Hepatocyte (in vitro differentiated cells): Measurements from ENCODE around the gene MYO5A. TPM values are rescaled to one million over a fixed set of nuclear protein-coding genes. Genes with fewer than 3 reads are reported as not detected.

Experiments
- DNase-seq: peaks from one replicate; pipeline ENCODE4 v3.0.0-alpha.2; 2016; ENCODE audit warnings: low spot score
- H2AFZ ChIP-seq: fragments of 200-600 bp; sonication (generic); 2 replicates; pipeline ENCODE4 v1.6.0; 2016; ENCODE audit warnings: antibody characterized with exemption, mild to moderate bottlenecking
- H3K27ac ChIP-seq: fragments of 200-600 bp; sonication (generic); 2 replicates; pipeline ENCODE4 v1.5.1; 2016; ENCODE audit warnings: mild to moderate bottlenecking
- H3K27me3 ChIP-seq: fragments of 200-600 bp; sonication (generic); 2 replicates; pipeline ENCODE4 v1.6.1; 2016
- H3K36me3 ChIP-seq: fragments of 200-600 bp; sonication (generic); replicated peaks from 2 replicates; pipeline ENCODE4 v1.5.1; 2016; ENCODE audit warnings: low read depth; ENCODE audit not compliant: insufficient read depth
- H3K4me1 ChIP-seq: fragments of 200-600 bp; sonication (generic); 2 replicates; pipeline ENCODE4 v1.5.1; 2016; ENCODE audit warnings: mild to moderate bottlenecking, moderate library complexity; ENCODE audit not compliant: insufficient read depth
- H3K4me2 ChIP-seq: fragments of 200-600 bp; sonication (generic); 2 replicates; pipeline ENCODE4 v1.6.0; 2016
- H3K4me3 ChIP-seq: fragments of 200-600 bp; sonication (generic); 2 replicates; pipeline ENCODE4 v1.5.1; 2016; ENCODE audit warnings: mild to moderate bottlenecking
- H3K79me2 ChIP-seq: fragments of 200-600 bp; sonication (generic); 2 replicates; pipeline ENCODE4 v1.6.0; 2017; ENCODE audit warnings: mild to moderate bottlenecking
- H3K9me2 ChIP-seq: fragments of 200-600 bp; sonication (generic); replicated peaks from 2 replicates; pipeline ENCODE4 v1.6.0; 2017; ENCODE audit warnings: mild to moderate bottlenecking; ENCODE audit not compliant: insufficient read depth
- H3K9me3 ChIP-seq: fragments of 200-600 bp; sonication (generic); 2 replicates; pipeline ENCODE4 v1.5.1; 2016; ENCODE audit warnings: low read depth, mild to moderate bottlenecking
- H4K20me1 ChIP-seq: fragments of 200-600 bp; sonication (generic); 2 replicates; pipeline ENCODE4 v1.6.0; 2016; ENCODE audit warnings: mild to moderate bottlenecking; ENCODE audit not compliant: insufficient read depth, poor library complexity, severe bottlenecking
- EZH2 ChIP-seq: fragments of 200-600 bp; sonication (generic); IDR thresholded peaks from 2 replicates; pipeline ENCODE4 v1.6.1; 2016; ENCODE audit warnings: antibody characterized with exemption, mild to moderate bottlenecking, borderline replicate concordance
- EZH2phosphoT487 ChIP-seq: fragments of 200-600 bp; sonication (generic); IDR thresholded peaks from one replicate; pipeline ENCODE4 v1.6.1; 2018; ENCODE audit warnings: antibody characterized with exemption, mild to moderate bottlenecking, low read depth, moderate library complexity; ENCODE audit not compliant: unreplicated experiment, severe bottlenecking
- WGBS: methylation state at CpG from one replicate; pipeline ENCODE4 v1.1.6; 2016; ENCODE audit warnings: low lambda C conversion rate; ENCODE audit errors: missing lambda C conversion rate; 5-methylcytosine and 5-hydroxymethylcytosine counted together
- polyA plus RNA-seq: library from polyadenylated mRNA; unstranded; fragments of >200 nt; fragmentation: Nextera tagmentation; extraction: Ambion mirVana; gene quantifications from 2 replicates; pipeline ENCODE4 v1.2.1, GENCODE V29; 2016
- total RNA-seq: library from RNA; depleted of rRNA; stranded (reverse); fragments of >200 nt; gene quantifications from 2 replicates; pipeline ENCODE4 v1.2.3, GENCODE V29; 2014
- TF ChIP-seq, protein P1 (sequence below): fragments of 200-600 bp; sonication (generic); IDR thresholded peaks from 2 replicates; pipeline ENCODE4 v1.5.1; 2016; ENCODE audit warnings: antibody characterized with exemption, mild to moderate bottlenecking; ENCODE audit not compliant: poor library complexity

MYO5A gene
- total and polyA plus RNA-seq, 2 experiments from 2014 or later = 3.7 to 14.8 TPM

DNA sequence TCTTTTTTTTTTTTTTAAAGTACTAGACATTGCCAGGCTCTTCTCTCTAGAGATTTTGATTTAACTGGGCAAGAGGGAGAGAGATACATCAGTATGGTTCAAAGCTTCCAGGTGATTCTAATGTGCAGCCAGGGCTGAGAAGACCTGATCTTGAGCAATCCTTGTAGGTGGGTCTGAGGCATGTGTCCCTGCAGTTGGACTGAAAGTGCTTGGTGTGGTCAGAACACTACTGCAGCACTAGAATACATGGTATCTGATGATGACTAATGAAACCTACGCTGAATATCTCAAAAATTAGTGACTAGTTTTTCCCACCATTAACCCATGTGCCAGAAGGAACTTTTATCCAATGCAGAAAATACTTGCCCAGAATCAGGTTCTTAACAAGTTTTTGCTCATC lies 198.7 kb downstream of the MYO5A start:
- 100% methylated on average over 1 of the region's 1 CpG for WGBS
- no peak overlapping the region for H2AFZ ChIP-seq
- H3K4me1 ChIP-seq = no peaks in the 10 kb centered on the region
- H3K27me3 ChIP-seq = no peaks in the 10 kb centered on the region
- no peaks in the 10 kb centered on the region for H3K36me3 ChIP-seq
- H3K79me2 ChIP-seq = no peaks in the 10 kb centered on the region
- H3K27ac ChIP-seq = no peak overlapping the region
- H3K4me2 ChIP-seq = no peak overlapping the region
- H3K4me3 ChIP-seq = no peak overlapping the region
- DNase-seq = no peak
- no peaks in the 10 kb centered on the region for H3K9me2 ChIP-seq
- TF ChIP-seq EZH2phosphoT487 (no peak), EZH2 (no peak)
- TF ChIP-seq, protein P1, sequence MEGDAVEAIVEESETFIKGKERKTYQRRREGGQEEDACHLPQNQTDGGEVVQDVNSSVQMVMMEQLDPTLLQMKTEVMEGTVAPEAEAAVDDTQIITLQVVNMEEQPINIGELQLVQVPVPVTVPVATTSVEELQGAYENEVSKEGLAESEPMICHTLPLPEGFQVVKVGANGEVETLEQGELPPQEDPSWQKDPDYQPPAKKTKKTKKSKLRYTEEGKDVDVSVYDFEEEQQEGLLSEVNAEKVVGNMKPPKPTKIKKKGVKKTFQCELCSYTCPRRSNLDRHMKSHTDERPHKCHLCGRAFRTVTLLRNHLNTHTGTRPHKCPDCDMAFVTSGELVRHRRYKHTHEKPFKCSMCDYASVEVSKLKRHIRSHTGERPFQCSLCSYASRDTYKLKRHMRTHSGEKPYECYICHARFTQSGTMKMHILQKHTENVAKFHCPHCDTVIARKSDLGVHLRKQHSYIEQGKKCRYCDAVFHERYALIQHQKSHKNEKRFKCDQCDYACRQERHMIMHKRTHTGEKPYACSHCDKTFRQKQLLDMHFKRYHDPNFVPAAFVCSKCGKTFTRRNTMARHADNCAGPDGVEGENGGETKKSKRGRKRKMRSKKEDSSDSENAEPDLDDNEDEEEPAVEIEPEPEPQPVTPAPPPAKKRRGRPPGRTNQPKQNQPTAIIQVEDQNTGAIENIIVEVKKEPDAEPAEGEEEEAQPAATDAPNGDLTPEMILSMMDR = no peak
- no peaks in the 10 kb centered on the region for H4K20me1 ChIP-seq
- no peaks in the 10 kb centered on the region for H3K9me3 ChIP-seq

DNA sequence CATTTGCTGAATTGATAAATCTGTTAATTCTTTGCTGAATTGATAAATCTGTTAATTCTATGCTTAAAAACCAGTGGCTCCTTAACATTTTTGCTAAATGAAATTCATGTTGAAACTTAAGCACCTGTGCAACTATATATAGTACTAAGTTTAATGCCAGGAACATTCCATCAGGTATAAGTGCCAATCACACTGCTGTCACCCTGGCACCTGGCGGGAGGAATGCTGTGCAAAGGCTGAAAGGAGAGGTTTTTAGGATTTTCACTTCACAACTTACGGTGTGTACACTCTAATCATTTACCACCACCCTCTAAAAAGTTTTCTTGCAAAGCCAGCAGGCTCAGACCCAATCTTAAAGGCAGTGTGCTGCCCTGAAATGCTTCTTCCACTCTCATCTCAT lies 199.5 kb downstream of the MYO5A start:
- TF ChIP-seq EZH2 (no peak), EZH2phosphoT487 (no peak)
- TF ChIP-seq, protein P1 = no peak
- no peak overlapping the region for H3K4me2 ChIP-seq
- no peaks in the 10 kb centered on the region for H3K4me1 ChIP-seq
- 95% methylated on average over 2 of the region's 2 CpGs for WGBS
- H3K36me3 ChIP-seq = no peaks in the 10 kb centered on the region
- no peaks in the 10 kb centered on the region for H3K79me2 ChIP-seq
- H3K9me3 ChIP-seq = no peaks in the 10 kb centered on the region
- H3K27me3 ChIP-seq = no peaks in the 10 kb centered on the region
- no peak overlapping the region for H3K27ac ChIP-seq
- no peaks in the 10 kb centered on the region for H3K9me2 ChIP-seq
- H2AFZ ChIP-seq = no peak overlapping the region
- no peak for DNase-seq
- H4K20me1 ChIP-seq = no peaks in the 10 kb centered on the region
- no peak overlapping the region for H3K4me3 ChIP-seq

DNA sequence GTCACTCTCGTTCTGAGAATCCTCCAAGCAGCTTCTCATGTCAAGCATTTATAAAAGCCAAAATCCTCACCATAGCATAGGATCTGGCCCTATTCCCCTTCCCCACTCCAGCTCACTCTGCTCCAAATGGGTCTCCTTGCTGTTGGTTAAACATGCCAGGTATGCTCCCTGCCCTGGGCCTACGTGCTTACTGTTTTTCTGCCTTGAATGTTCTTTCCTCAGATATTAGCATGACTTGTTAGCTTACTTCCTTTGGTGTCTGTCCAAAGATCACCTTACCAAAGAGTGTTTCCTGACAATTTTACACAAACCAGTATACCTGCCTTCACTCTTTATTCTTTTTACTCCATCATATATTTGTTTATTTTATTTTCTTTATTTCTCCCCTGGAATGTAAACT lies 200.0 kb downstream of the MYO5A start:
- Histone ChIP-seq H2AFZ (no peak overlapping the region), H3K9me2 (no peaks in the 10 kb centered on the region), H3K27ac (no peak overlapping the region), H3K4me1 (no peaks in the 10 kb centered on the region), H3K4me2 (no peak overlapping the region), H4K20me1 (no peaks in the 10 kb centered on the region), H3K36me3 (no peaks in the 10 kb centered on the region), H3K27me3 (no peaks in the 10 kb centered on the region), H3K9me3 (no peaks in the 10 kb centered on the region), H3K79me2 (no peaks in the 10 kb centered on the region), H3K4me3 (no peak overlapping the region)
- 89% methylated on average over 2 of the region's 2 CpGs for WGBS
- TF ChIP-seq EZH2 = no peak
- no peak for TF ChIP-seq EZH2phosphoT487
- TF ChIP-seq, protein P1 = no peak
- no peak for DNase-seq

DNA sequence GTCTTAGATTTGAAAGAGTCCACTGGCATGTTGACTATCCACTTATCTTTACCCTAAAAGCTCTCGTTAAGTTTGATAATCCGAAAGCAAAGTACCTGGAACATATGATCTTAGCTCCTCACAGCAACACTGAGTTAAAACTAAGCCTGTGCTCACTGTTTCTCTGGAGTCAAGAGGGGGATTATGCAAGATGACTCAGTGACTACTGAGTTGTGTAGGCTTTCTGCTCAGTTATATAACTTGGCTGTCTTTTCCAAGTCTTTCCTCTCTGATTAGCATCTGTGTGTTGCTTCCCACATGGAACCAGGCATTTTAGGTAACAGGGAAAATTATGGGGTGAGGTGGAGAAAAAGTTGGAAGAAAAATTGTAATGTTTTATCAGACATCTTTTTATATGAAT lies 201.9 kb downstream of the MYO5A start:
- Histone ChIP-seq H4K20me1 (no peaks in the 10 kb centered on the region), H2AFZ (no peak overlapping the region), H3K27me3 (no peaks in the 10 kb centered on the region), H3K4me2 (no peak overlapping the region), H3K27ac (no peak overlapping the region), H3K4me3 (no peak overlapping the region), H3K9me2 (no peaks in the 10 kb centered on the region), H3K36me3 (no peaks in the 10 kb centered on the region), H3K79me2 (no peaks in the 10 kb centered on the region), H3K9me3 (no peaks in the 10 kb centered on the region), H3K4me1 (no peaks in the 10 kb centered on the region)
- peak; percentile 24 for DNase-seq
- WGBS = 29% methylated on average over 2 of the region's 2 CpGs
- TF ChIP-seq EZH2phosphoT487 = no peak
- TF ChIP-seq EZH2 = no peak
- TF ChIP-seq, protein P1 = no peak
